ENCODE measurements around the gene SOCS1.

The SOCS1 gene

GRCh38 chr16:11259655-11260595, 3.9 kb upstream of the SOCS1 start:
- DNase-seq, result no peak

GRCh38 chr16:11258553-11259492, 2.8 kb upstream of the SOCS1 start:
- DNase-seq, result no peak

- peak; percentile 68 for DNase-seq
Observed at GRCh38 chr16:11257131-11257938, 1.3 kb upstream of the SOCS1 start.

GRCh38 chr16:11256661-11257130, 692 bp upstream of the SOCS1 start:
- peak; percentile 46 for DNase-seq

- no peak for DNase-seq
Observed at GRCh38 chr16:11254913-11255736, 879 bp downstream of the SOCS1 start.

- no peak for DNase-seq
Observed at GRCh38 chr16:11253995-11254912, 1.8 kb downstream of the SOCS1 start.

GRCh38 chr16:11253009-11253994, 2.7 kb downstream of the SOCS1 start:
- DNase-seq, result no peak

GRCh38 chr16:11252482-11252931, 3.5 kb downstream of the SOCS1 start:
- no peak for DNase-seq

GRCh38 chr16:11251525-11252481, 4.2 kb downstream of the SOCS1 start:
- DNase-seq, result no peak

- no peak for DNase-seq
Observed at GRCh38 chr16:11250786-11251524, 5.0 kb downstream of the SOCS1 start.

GRCh38 chr16:11250091-11250785, 5.8 kb downstream of the SOCS1 start:
- DNase-seq, result no peak

GRCh38 chr16:11249233-11250061, 6.6 kb downstream of the SOCS1 start:
- DNase-seq, result no peak

- DNase-seq, result no peak
Observed at GRCh38 chr16:11248133-11248532, 7.9 kb downstream of the SOCS1 start.

GRCh38 chr16:11245988-11246387, 10.0 kb downstream of the SOCS1 start:
- no peak for DNase-seq

- no peak for DNase-seq
Observed at GRCh38 chr16:11245222-11245737, 10.7 kb downstream of the SOCS1 start.

Data from NCI-H226 (cell line).